AG09319 (cell line): ENCODE data around the gene ERMARD.

Experiments
- DNase-seq: peaks from one replicate; pipeline ENCODE4 v3.0.0-alpha.2; 2010; ENCODE audit warnings: low read depth; ENCODE audit errors: extremely low read depth
- CTCF ChIP-seq: IDR thresholded peaks from 2 replicates; pipeline ENCODE4 v1.5.1; 2011; ENCODE audit warnings: low read depth, mild to moderate bottlenecking, inconsistent platforms, low read length, moderate library complexity

ERMARD gene

GRCh38 chr6:169751242-169752073 lies at the start of gene ERMARD, which contains the start of gene DYNLT2:
ERMARD (plus strand) TSS chr6:169751622; CDS start chr6:169751658, 36 bp downstream.
DYNLT2 (minus strand) TSS chr6:169751572; CDS start chr6:169751458, 114 bp downstream.
- DNase-seq: peak; percentile 80
- TF ChIP-seq CTCF: no peak; the same call in none of the 2 replicates

- no peak for TF ChIP-seq CTCF
- DNase-seq: peak; percentile 87
Measured at GRCh38 chr6:169701954-169702839, 49.2 kb upstream of the ERMARD start, which contains the start of the genes C6orf120 and WDR27. C6orf120 (plus strand) TSS chr6:169702126; CDS start chr6:169702460, 334 bp downstream. WDR27 (minus strand) TSS chr6:169702029; CDS start chr6:169689005, 13,024 bp downstream.

- no peak for DNase-seq
- TF ChIP-seq CTCF: no peak
Measured at GRCh38 chr6:169702840-169703246, 48.6 kb upstream of the ERMARD start.

GRCh38 chr6:169707772-169708171 lies 43.6 kb upstream of the ERMARD start:
- TF ChIP-seq CTCF: no peak

GRCh38 chr6:169709293-169709692 lies 42.1 kb upstream of the ERMARD start:
- no peak for DNase-seq
- TF ChIP-seq CTCF: no peak

More at GRCh38 chr6:169707772-169708171, 43.6 kb upstream of the ERMARD start:
- no peak for DNase-seq

- no peak for TF ChIP-seq CTCF
- DNase-seq: no peak
Measured at GRCh38 chr6:169710009-169710408, 41.4 kb upstream of the ERMARD start.
